HG03439 (cell line): ENCODE results near the gene PITX3.

ENCODE experiments used
- ATAC-seq: cut with Tn5 transposase; IDR thresholded peaks from one replicate; pipeline ENCODE4 v1.9.1; 2021; ENCODE audit warnings: mild to moderate bottlenecking, moderate library complexity; ENCODE audit not compliant: unreplicated experiment

PITX3 gene

DNA sequence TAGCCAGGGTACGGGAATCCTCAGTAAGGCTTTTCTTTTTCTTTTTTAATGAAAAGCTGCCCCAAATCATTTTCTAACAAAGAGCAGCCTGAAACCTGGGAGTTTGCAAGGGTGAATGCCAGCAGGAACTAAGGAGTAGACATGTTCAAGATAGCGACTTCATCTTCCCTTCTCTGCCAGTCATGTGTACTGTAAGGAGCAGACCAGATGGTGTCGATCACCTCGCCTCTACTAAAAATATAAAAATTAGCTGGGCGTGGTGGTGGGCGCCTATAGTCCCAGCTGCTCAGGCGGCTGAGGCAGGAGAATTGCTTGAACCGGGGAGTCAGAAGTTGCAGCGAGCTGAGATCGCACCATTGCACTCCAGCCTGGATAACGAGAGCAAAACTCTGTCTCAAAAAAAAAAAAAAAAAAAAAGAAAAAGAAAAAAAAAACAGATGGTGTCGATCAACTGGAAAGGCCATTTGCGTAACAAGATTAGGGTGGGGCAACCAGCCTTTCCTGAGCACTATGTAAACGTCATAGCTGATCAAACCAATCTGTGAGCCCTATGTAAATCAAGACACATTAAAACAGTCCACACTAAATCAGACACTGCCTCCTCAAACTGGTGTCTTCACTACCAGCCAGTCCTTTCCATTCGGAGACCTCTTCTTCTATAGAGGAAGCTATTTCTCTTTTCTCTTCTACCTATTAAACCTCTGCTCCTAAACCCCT is 55.3 kb downstream of the PITX3 start:
- ATAC-seq = no peak

DNA sequence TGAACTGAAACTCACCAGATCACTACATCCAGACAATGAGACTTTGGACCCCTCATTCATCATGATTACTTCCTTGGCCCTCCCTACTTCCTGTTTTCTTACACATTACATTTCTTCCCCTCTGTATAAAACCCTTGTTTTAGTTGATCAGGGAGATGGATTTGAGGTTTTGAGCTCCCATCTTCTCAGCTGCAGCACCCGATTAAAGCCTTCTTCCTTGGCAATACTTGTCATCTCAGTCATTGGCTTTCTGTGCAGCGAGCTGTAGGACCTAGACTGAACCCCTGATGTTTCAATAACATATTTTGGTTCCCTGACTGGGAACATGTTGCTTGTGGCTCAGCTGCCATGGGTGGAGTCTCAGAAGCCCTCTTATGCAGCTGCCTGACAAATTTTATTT is 56.0 kb downstream of the PITX3 start:
- ATAC-seq = no peak

DNA sequence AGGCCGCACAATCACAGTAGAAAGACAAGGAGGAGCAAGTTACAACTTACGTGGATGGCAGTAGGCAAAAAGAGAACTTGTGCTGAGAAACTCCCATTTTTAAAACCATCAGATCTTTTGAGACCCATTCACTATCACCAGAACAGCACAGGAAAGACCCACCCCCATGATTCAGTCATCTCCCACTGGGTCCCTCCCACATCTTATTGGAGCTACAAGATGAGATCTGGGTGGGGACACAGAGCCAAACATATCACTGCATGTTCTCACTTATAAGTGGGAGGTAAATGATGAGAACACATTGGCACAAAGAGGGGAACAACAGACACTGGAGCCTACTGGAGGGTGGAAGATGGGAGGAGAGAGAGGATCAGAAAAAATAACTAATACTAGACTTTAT is 56.7 kb downstream of the PITX3 start:
- ATAC-seq = no peak
